PC-3 (cell line): ENCODE results near the gene GPR148. TPM values are rescaled to one million over a fixed set of nuclear protein-coding genes. Genes with fewer than 3 reads are reported as not detected.

Experiments used
- ATAC-seq: fragments of 200-7000 bp; cut with Tn5 transposase; 2 replicates; pipeline ENCODE4 v1.9.1; 2020; ENCODE audit warnings: mild to moderate bottlenecking, moderate library complexity
- BruUV-seq: library from RNA; stranded (reverse); fragments of 400-500 nt; replicated peaks from 2 replicates; lab custom pipeline; 2021; lab: Mats Ljungman, UMichigan
- CTCF ChIA-PET: fragments of 300-600 bp; sonication (Branson Sonifier 250); formaldehyde crosslinking; loops from one replicate; lab custom pipeline; 2022; ENCODE audit warnings: antibody characterized with exemption; lab: Charles Lee
- POLR2A ChIA-PET: fragments of 300-600 bp; sonication (Branson Sonifier 250); formaldehyde crosslinking; loops from one replicate; lab custom pipeline; 2022; ENCODE audit warnings: antibody characterized with exemption; ENCODE audit not compliant: unreplicated experiment; lab: Charles Lee
- DNase-seq: peaks from one replicate; pipeline ENCODE4 v3.0.0-alpha.2; 2015
- H2AFZ ChIP-seq: fragments of 300-600 bp; sonication (generic); 2 replicates; pipeline ENCODE4 v1.6.0; 2016; ENCODE audit warnings: antibody characterized with exemption, low read length
- H3F3A ChIP-seq: fragments of 300-600 bp; sonication (generic); one replicate; pipeline ENCODE4 v1.6.0; 2017; ENCODE audit warnings: antibody characterized with exemption, low read length, control low read depth, mild to moderate bottlenecking; ENCODE audit not compliant: unreplicated experiment
- H3K27ac ChIP-seq: fragments of 300-600 bp; sonication (generic); 2 replicates; pipeline ENCODE4 v1.5.1; 2016; ENCODE audit warnings: mild to moderate bottlenecking, low read length
- H3K27me3 ChIP-seq: fragments of 300-600 bp; sonication (generic); 2 replicates; pipeline ENCODE4 v1.6.1; 2016; ENCODE audit warnings: low read length, mixed read lengths
- H3K36me3 ChIP-seq: fragments of 300-600 bp; sonication (generic); 2 replicates; pipeline ENCODE4 v1.6.1; 2016; ENCODE audit warnings: low read depth, mixed run types, low read length, mixed read lengths
- H3K4me1 ChIP-seq: fragments of 300-600 bp; sonication (generic); 2 replicates; pipeline ENCODE4 v1.5.1; 2016; ENCODE audit warnings: low read length; ENCODE audit not compliant: insufficient read depth
- H3K4me2 ChIP-seq: fragments of 300-600 bp; sonication (generic); 2 replicates; pipeline ENCODE4 v1.6.0; 2016; ENCODE audit warnings: low read length
- H3K4me3 ChIP-seq: fragments of 300-600 bp; sonication (generic); 2 replicates; pipeline ENCODE4 v1.5.1; 2016; ENCODE audit warnings: mild to moderate bottlenecking, low read length, mixed read lengths
- H3K79me2 ChIP-seq: fragments of 300-600 bp; sonication (generic); 2 replicates; pipeline ENCODE4 v1.6.1; 2017; ENCODE audit warnings: low read length, mixed read lengths
- H3K9ac ChIP-seq: fragments of 300-600 bp; sonication (generic); 2 replicates; pipeline ENCODE4 v1.6.0; 2016; ENCODE audit warnings: mild to moderate bottlenecking, low read length
- H3K9me2 ChIP-seq: fragments of 300-600 bp; sonication (generic); replicated peaks from 2 replicates; pipeline ENCODE4 v1.6.1; 2016; ENCODE audit warnings: mixed run types, low read length, mixed read lengths
- H3K9me3 ChIP-seq: fragments of 300-600 bp; sonication (generic); 2 replicates; pipeline ENCODE4 v1.6.1; 2016; ENCODE audit warnings: low read length, mixed read lengths
- H4K20me1 ChIP-seq: fragments of 300-600 bp; sonication (generic); 2 replicates; pipeline ENCODE4 v1.6.1; 2016; ENCODE audit warnings: low read length, mixed read lengths
- EZH2 ChIP-seq: fragments of 300-600 bp; sonication (generic); IDR thresholded peaks from one replicate; pipeline ENCODE4 v1.6.1; 2017; ENCODE audit warnings: antibody characterized with exemption, mild to moderate bottlenecking, low read length; ENCODE audit not compliant: unreplicated experiment
- EZH2phosphoT487 ChIP-seq: fragments of 300-600 bp; sonication (generic); IDR thresholded peaks from 2 replicates; pipeline ENCODE4 v1.6.1; 2018; ENCODE audit warnings: mild to moderate bottlenecking, antibody characterized with exemption, low read length, borderline replicate concordance
- intact Hi-C: fragments of 100-400 bp; cut with micrococcal nuclease; formaldehyde crosslinking; loops from 2 replicates; pipeline ENCODE4 v1.9.0; 2023
- total RNA-seq: library from RNA; depleted of rRNA; stranded (reverse); fragments of >200 nt; gene quantifications from 2 replicates; pipeline ENCODE4 v1.2.3, GENCODE V29; 2014
- TF ChIP-seq, protein P1 (sequence below): fragments of 300-600 bp; sonication (generic); conservative IDR thresholded peaks from 2 replicates; pipeline ENCODE4 v1.5.1; 2017; ENCODE audit warnings: antibody characterized with exemption, low read depth, mild to moderate bottlenecking, low read length

GPR148 gene
- total RNA-seq, 1 experiment from 2014 or later, result not detected

DNA sequence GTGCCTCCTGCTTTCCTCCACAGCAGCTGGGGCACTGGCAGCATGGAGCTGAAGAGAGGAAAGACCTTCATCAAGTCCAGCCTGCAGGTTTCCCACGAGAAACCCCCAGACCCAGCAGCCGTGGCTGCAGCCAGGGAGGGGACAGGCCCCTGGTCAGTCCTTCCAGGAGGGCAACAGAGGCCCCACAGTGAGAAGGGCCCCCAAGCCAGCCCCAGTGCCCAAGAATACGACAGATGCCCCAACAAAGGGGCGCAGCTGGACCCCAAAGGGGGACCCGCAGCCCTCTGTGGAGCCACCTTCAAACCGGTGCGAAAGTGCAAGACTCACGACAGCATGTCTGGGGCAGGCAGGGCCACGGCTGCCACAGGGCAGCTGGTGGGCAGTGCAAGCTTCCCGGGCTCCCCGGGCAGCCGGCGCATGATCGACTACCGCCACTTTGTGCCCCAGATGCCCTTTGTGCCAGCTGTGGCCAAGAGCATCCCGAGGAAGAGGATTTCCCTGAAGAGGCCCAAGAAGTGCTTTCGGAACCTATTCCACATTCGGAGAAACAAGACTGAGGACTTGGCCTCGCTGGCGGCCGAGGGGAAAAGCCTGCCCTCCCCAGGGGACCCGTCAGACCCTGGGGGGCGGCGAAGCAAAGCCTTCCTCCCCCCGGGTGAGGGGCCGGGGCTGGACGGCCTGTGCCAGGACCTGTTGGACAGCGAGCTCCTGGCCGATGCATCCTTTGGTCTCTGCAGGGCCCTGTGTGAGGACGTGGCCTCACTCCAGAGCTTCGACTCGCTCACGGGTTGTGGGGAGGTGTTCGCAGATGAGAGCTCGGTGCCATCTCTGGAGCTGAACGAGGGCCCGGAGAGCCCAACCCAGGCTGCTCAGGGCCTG lies 33.4 kb downstream of the GPR148 start:
- no peak for DNase-seq
- Histone ChIP-seq H3F3A (no peaks in the 10 kb centered on the region), H3K36me3 (no peaks in the 10 kb centered on the region), H2AFZ (no peak overlapping the region), H3K9me2 (no peaks in the 10 kb centered on the region), H3K79me2 (no peaks in the 10 kb centered on the region), H3K9me3 (no peaks in the 10 kb centered on the region), H3K9ac (no peak overlapping the region), H3K4me3 (no peak overlapping the region), H3K27ac (no peak overlapping the region), H4K20me1 (no peaks in the 10 kb centered on the region), H3K4me1 (no peaks in the 10 kb centered on the region), H3K27me3 (peaks cover 86% of the 10 kb centered on the region), H3K4me2 (no peak overlapping the region)
- POLR2A ChIA-PET, result no interaction called here
- CTCF ChIA-PET, result no interaction called here
- TF ChIP-seq EZH2, result no peak
- TF ChIP-seq EZH2phosphoT487, result no peak
- TF ChIP-seq, protein P1, sequence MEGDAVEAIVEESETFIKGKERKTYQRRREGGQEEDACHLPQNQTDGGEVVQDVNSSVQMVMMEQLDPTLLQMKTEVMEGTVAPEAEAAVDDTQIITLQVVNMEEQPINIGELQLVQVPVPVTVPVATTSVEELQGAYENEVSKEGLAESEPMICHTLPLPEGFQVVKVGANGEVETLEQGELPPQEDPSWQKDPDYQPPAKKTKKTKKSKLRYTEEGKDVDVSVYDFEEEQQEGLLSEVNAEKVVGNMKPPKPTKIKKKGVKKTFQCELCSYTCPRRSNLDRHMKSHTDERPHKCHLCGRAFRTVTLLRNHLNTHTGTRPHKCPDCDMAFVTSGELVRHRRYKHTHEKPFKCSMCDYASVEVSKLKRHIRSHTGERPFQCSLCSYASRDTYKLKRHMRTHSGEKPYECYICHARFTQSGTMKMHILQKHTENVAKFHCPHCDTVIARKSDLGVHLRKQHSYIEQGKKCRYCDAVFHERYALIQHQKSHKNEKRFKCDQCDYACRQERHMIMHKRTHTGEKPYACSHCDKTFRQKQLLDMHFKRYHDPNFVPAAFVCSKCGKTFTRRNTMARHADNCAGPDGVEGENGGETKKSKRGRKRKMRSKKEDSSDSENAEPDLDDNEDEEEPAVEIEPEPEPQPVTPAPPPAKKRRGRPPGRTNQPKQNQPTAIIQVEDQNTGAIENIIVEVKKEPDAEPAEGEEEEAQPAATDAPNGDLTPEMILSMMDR, result no peak
- BruUV-seq, result no TSS peak
- no peak for ATAC-seq
- intact Hi-C loops, result no loop called here

DNA sequence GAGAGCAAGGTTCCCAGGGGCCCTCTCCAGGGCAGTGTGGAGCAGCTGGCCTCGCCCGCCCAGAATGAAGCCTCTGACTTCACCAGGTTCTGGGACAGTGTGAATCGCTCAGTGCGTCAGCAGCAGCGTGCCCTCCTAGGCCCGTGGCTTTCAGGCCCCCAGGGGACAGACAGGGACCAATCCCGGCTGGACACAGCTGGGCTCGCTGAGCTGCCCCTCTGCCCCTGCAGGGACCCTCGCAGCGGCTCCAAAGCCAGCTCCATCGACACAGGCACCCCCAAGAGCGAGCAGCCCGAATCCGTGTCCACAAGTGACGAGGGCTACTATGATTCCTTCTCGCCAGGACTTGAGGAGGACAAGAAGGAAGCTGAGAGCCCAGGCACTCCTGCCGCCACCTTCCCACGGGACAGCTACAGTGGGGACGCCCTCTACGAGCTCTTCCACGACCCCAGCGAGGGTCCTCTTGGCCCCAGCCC lies 34.1 kb downstream of the GPR148 start:
- ChIA-PET POLR2A (no interaction called here), CTCF (no interaction called here)
- H3K9ac ChIP-seq, result no peak overlapping the region
- no peaks in the 10 kb centered on the region for H3F3A ChIP-seq
- H3K9me3 ChIP-seq, result no peaks in the 10 kb centered on the region
- DNase-seq (no peak), ATAC-seq (no peak)
- no peak overlapping the region for H2AFZ ChIP-seq
- no peaks in the 10 kb centered on the region for H3K36me3 ChIP-seq
- H3K9me2 ChIP-seq, result no peaks in the 10 kb centered on the region
- TF ChIP-seq, protein P1, result no peak
- TF ChIP-seq EZH2phosphoT487 (no peak), EZH2 (no peak)
- no peak overlapping the region for H3K27ac ChIP-seq
- H3K27me3 ChIP-seq, result peaks cover 87% of the 10 kb centered on the region
- no TSS peak for BruUV-seq
- no peaks in the 10 kb centered on the region for H3K79me2 ChIP-seq
- no peaks in the 10 kb centered on the region for H4K20me1 ChIP-seq
- no peak overlapping the region for H3K4me3 ChIP-seq
- intact Hi-C loops, result no loop called here
- H3K4me1 ChIP-seq, result no peaks in the 10 kb centered on the region
- H3K4me2 ChIP-seq, result no peak overlapping the region

DNA sequence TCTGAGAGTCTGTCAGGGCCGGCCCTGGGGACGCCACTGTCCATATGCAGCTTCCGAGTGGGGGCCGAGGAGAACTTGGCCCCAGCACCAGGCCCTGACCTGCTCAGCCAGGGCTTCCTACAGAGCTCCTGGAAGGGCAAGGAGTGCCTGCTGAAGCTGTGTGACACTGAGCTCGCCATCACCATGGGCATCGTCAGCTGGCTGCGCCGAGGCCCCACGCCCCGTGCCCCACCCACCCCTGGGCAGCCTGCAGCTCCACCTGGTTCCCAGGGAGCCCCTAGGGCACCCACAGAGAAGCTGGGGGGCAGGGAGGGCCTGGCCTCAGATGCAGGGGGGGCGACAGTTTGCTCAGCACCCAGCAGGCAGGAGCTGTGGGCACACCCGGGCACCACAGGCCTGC lies 34.5 kb downstream of the GPR148 start:
- no peak overlapping the region for H3K27ac ChIP-seq
- no peak overlapping the region for H2AFZ ChIP-seq
- H3K36me3 ChIP-seq, result no peaks in the 10 kb centered on the region
- no peak overlapping the region for H3K4me2 ChIP-seq
- CTCF ChIA-PET, result no interaction called here
- intact Hi-C loops, result no loop called here
- H3K4me3 ChIP-seq, result no peak overlapping the region
- no peaks in the 10 kb centered on the region for H3K9me3 ChIP-seq
- no peaks in the 10 kb centered on the region for H3K79me2 ChIP-seq
- no peak for DNase-seq
- no peaks in the 10 kb centered on the region for H3K9me2 ChIP-seq
- H3K9ac ChIP-seq, result no peak overlapping the region
- no peaks in the 10 kb centered on the region for H4K20me1 ChIP-seq
- TF ChIP-seq EZH2 (no peak), EZH2phosphoT487 (no peak)
- TF ChIP-seq, protein P1, result no peak
- no peaks in the 10 kb centered on the region for H3K4me1 ChIP-seq
- BruUV-seq, result no TSS peak
- no peak for ATAC-seq
- peaks cover 85% of the 10 kb centered on the region for H3K27me3 ChIP-seq
- POLR2A ChIA-PET, result no interaction called here
- H3F3A ChIP-seq, result no peaks in the 10 kb centered on the region
